ENCODE measurements around the gene P3H1.
A peak's percentile ranks its signal among the peaks of the same experiment; 100 is the strongest.
"Not testable (repeated sequence)": the region's sequence is repeated elsewhere in the genome, so short reads cannot be mapped to it uniquely, and the experiment has no call there.

The P3H1 gene

GRCh38 chr1:42773420-42773819 lies 6.6 kb upstream of the P3H1 start:
- no peak for DNase-seq (ENCODE audit: low read depth)

DNA sequence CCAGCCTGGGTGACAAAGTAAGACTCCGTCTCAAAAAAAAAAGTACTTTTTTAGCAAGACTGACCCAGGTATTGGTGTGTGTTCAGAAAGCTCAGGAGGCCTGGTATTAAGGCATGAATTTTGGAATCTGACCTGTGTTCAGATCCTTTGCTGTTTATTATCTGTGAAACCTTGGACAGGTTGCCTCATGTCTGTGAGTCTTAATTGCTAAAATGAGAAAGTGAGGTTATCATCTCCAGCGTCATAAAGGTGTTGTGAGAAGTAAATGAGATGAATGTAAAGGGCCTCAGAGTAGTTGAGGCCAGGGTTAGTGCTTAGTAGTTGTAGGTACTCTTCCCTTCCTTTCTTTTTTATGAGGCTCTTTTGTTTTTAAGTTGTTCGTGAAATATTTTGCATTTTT lies 3.0 kb upstream of the P3H1 start:
- DNase-seq (ENCODE audit: low read depth), result no peak

DNA sequence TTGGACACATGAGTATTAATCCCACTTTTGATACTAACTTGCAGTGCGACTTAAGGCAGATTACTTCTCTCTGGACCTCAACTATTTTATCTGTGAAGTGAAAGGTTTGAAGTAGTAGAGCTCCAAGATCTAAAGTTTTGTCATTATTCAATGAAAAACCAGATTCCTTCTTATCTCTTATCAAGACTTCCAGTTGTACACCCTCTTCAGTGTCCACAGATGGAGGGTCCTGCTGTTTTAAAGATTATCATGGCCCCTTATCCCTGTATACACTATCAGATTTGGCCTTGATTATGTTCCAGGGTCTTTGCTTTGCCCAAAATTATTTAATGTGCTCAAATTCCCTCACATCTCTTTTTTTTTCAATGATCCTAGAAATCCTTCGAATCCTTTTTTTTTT lies 1.3 kb upstream of the P3H1 start:
- DNase-seq (ENCODE audit: low read depth), result no peak

GRCh38 chr1:42767510-42768000 lies 727 bp upstream of the P3H1 start:
- DNase-seq (ENCODE audit: low read depth), result no peak

- DNase-seq (ENCODE audit: low read depth), result peak; percentile 37
These were observed 742 bp downstream of the P3H1 start for GRCh38 chr1:42765832-42766740.

GRCh38 chr1:42765269-42765668 lies 1.6 kb downstream of the P3H1 start:
- DNase-seq (ENCODE audit: low read depth), result no peak

DNA sequence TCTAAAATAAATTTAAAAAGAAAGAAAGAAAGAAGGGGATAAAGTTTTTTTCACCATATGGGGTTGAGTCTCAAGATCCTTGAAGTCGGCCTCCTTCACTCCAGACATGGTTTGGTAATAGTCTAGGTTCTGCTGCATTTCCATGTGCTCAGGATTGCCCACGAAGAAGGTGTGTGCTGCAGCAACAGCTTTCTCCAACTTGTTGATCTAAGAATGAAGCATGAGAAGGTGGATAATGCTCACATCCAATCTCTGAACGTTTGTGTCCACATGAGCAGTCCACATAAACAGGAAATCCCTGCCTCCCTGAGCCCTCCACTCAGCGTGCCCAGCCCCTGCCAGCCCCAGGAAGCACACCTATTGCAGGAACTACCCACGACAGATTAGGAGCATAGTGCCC lies 4.6 kb downstream of the P3H1 start:
- DNase-seq (ENCODE audit: low read depth), result no peak

DNA sequence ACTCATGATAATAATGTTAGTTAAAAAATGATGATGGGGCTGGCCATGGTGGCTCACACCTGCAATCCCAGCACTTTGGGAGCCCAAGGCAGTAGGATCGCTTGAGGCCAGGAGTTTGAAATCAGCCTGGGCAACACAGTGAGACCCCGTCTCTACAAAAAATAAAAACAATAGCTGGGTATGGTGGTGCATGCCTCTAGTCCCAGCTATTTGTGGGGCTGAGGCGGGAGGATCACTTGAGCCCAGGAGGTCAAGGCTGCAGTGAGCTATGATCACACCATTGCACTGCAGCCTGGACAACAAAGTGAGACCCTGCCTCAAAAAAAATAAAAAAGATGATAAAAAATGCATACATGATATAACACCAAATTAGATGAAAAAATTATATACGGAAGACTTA lies 5.3 kb downstream of the P3H1 start:
- no peak for DNase-seq (ENCODE audit: low read depth)

DNA sequence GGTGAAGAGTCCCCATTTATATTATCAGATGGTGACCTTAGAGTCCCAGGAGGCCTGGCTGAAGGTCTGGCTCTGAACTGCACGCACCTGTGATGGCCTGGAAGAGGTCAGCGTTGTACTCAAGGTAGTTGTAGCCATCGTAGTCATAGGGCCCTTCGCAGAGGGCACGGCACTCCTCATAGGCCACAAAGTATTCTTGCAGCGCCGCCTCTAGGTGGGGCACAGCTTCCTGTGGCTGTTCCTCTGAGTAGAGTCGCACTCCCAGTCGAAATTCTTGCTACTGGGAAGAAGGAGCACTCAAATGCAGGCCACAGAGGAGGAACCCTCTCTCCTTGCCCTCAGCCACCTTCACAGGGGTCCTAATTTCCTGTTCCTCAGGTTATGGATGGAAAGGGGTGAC lies 7.7 kb downstream of the P3H1 start:
- no peak for DNase-seq (ENCODE audit: low read depth)

DNA sequence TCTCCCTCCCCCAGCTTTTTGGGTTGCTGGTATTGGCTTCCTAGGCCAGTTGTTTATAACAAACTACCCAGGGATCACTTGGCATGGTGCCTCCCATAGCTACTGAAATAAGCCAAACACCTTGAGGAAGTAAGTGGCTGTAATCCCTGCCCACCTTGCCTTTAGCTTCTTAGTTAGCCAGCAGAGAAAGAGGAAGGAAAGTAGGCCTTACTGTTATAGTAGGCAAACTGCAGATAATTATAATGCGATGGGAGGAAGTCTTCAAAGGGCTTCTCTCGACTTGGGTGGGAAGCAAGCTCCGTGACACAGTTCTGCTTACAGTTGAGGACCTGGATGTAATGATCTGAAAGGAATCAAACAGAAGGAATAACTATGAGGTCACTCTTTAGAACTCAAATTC lies 8.2 kb downstream of the P3H1 start:
- DNase-seq (ENCODE audit: low read depth), result no peak

DNA sequence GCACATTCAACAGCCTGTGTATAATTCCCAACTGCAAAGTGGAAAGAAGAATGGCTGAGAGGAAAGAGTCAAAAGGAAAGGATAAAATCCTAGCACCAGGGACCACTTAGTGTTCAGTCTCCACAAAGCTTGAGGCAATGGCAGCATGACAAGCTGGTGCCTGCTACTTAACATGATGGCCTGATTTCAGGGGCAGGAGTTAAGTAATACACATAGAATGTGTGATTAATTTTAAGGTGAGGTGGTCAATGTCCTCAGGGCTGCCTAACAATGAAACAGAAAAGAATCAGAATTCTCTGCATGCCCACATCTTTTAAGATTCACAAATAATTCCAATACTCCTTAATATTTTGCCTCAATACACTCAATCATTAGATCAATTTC lies 8.9 kb downstream of the P3H1 start:
- DNase-seq (ENCODE audit: low read depth), result no peak

- DNase-seq (ENCODE audit: low read depth), result no peak
These were observed 9.6 kb downstream of the P3H1 start for GRCh38 chr1:42756956-42757891.

- DNase-seq (ENCODE audit: low read depth), result no peak
These were observed 13.8 kb downstream of the P3H1 start for GRCh38 chr1:42753070-42753469.

GRCh38 chr1:42752284-42752683 lies 14.5 kb downstream of the P3H1 start:
- DNase-seq (ENCODE audit: low read depth), result no peak

DNA sequence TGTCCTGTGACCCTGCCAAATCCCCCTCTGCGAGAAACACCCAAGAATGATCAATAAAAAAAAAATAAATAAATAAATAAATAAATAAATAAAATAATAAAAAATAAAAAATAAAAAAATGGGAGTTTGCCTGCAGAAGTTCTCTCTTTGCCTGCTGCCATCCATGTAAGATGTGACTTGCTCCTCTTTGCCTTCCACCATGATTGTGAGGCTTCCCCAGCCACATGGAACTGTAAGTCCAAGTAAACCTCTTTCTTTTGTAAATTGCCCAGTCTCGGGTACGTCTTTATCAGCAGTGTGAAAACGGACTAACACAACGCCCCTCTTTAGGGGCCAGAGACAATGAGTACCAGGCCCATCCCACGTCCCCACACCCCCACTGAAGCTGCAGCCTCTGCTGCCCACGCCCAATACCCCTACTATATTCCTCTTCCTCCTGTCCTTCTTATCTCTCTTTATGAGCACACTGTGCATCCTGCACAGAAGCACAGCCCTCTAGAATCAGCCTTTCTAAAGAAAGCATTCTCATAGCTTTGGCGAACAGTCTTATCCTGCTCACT lies 15.2 kb downstream of the P3H1 start:
- DNase-seq (ENCODE audit: low read depth), result not testable (repeated sequence)

- no peak for DNase-seq (ENCODE audit: low read depth)
These were observed 16.8 kb downstream of the P3H1 start for GRCh38 chr1:42750041-42750440.

DNA sequence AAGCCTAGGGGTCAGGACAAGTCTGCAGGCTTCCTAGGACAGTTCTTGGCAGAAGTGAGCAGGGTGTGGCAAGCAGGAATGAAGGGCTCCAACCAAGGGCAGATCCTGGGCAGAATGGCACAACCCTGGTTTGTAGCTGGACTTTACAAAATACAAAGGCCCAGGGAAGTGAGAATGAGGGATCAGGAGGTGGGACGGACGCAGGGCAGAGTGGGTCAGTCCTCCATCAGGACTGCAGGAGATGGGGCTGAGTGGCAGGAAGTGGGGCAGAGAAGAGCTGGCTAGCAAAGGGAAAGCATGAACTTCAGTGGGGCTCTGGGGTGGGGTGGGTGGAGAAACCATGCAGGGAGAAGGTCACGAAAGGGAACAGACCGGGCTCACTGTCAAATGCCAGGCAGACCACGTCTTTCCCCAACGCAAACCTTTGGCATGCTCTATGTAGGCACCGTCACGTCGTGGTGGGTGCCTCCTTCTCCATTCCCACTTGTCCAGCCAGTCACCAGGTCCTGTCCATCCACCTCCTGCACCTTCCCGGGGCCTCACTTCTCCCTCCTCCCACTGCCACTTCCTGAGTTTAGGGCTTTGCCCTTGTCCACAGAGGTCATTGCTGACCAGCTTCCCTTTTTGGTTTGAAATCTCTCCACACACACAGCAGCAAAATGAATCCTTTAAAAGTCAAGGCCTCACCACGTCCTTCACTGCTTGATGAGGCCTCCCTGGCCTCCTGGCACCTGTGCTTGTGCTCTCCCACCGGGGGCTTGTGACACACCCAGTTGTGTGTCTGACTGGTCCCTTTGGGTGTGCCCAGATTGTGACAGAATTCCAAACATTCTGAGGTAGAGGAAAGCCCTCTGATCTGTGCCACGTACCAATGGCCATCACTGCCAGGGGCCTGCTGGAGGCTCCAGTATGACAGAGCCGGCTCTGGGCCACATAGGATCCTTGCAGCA lies 18.1 kb downstream of the P3H1 start:
- no peak for DNase-seq (ENCODE audit: low read depth)

GRCh38 chr1:42748021-42748420 lies 18.8 kb downstream of the P3H1 start:
- DNase-seq (ENCODE audit: low read depth), result no peak

GRCh38 chr1:42747125-42747524 lies 19.7 kb downstream of the P3H1 start:
- DNase-seq (ENCODE audit: low read depth), result peak; percentile 27

GRCh38 chr1:42746436-42747105 lies 20.3 kb downstream of the P3H1 start:
- DNase-seq (ENCODE audit: low read depth), result no peak

- DNase-seq (ENCODE audit: low read depth), result no peak
These were observed 21.0 kb downstream of the P3H1 start for GRCh38 chr1:42745851-42746250.

Measured in stimulated activated CD8-positive, alpha-beta memory T cell treated with anti-CD3 and anti-CD28 coated beads, Interleukin-4, amount 100 ng/mL, for 24 hours (primary cell).